ENCODE results near the gene CA5A.

The CA5A gene

GRCh38 chr16:87930456-87930855 lies 5.9 kb downstream of the CA5A start:
- ChIA-PET POLR2A (ENCODE audit: low non-redundant PET) (no interaction called here), CTCF (interaction anchor here (0.6 to 0.7 kb wide), 5 partner anchors 23 to 574 kb away, joined by 3 to 6 read pairs (median 3); no protein-coding TSS in a partner anchor)
- no peak for DNase-seq (ENCODE audit: low spot score)
- no peak overlapping the region for H3K27ac ChIP-seq
- TF ChIP-seq, protein P1, sequence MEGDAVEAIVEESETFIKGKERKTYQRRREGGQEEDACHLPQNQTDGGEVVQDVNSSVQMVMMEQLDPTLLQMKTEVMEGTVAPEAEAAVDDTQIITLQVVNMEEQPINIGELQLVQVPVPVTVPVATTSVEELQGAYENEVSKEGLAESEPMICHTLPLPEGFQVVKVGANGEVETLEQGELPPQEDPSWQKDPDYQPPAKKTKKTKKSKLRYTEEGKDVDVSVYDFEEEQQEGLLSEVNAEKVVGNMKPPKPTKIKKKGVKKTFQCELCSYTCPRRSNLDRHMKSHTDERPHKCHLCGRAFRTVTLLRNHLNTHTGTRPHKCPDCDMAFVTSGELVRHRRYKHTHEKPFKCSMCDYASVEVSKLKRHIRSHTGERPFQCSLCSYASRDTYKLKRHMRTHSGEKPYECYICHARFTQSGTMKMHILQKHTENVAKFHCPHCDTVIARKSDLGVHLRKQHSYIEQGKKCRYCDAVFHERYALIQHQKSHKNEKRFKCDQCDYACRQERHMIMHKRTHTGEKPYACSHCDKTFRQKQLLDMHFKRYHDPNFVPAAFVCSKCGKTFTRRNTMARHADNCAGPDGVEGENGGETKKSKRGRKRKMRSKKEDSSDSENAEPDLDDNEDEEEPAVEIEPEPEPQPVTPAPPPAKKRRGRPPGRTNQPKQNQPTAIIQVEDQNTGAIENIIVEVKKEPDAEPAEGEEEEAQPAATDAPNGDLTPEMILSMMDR (conservative IDR thresholded peaks at IDR 0.05; ENCODE audit: low read depth), result no peak

- CTCF ChIA-PET, result interaction anchor here (0.6 kb wide), 1 partner anchor 574 kb away, joined by 3 read pairs; no protein-coding TSS in a partner anchor
- H3K27ac ChIP-seq, result no peak overlapping the region
- POLR2A ChIA-PET (ENCODE audit: low non-redundant PET), result no interaction called here
- DNase-seq (ENCODE audit: low spot score), result no peak
- TF ChIP-seq, protein P1 (conservative IDR thresholded peaks at IDR 0.05; ENCODE audit: low read depth), result no peak
These were observed 6.3 kb downstream of the CA5A start for GRCh38 chr16:87929986-87930385.

- TF ChIP-seq, protein P1 (conservative IDR thresholded peaks at IDR 0.05; ENCODE audit: low read depth), result no peak
- no peak overlapping the region for H3K27ac ChIP-seq
- no peak for DNase-seq (ENCODE audit: low spot score)
- POLR2A ChIA-PET (ENCODE audit: low non-redundant PET), result no interaction called here
- CTCF ChIA-PET, result no interaction called here
These were observed 9.2 kb downstream of the CA5A start for GRCh38 chr16:87927195-87927562.

GRCh38 chr16:87926246-87927194 lies 9.8 kb downstream of the CA5A start:
- ChIA-PET CTCF (interaction anchor here (0.6 kb wide), 1 partner anchor 45 kb away, joined by 3 read pairs; no protein-coding TSS in a partner anchor), POLR2A (ENCODE audit: low non-redundant PET) (no interaction called here)
- TF ChIP-seq, protein P1 (conservative IDR thresholded peaks at IDR 0.05; ENCODE audit: low read depth), result no peak
- H3K27ac ChIP-seq, result no peak overlapping the region
- no peak for DNase-seq (ENCODE audit: low spot score)

- no peak for DNase-seq (ENCODE audit: low spot score)
- no peak overlapping the region for H3K27ac ChIP-seq
- ChIA-PET CTCF (interaction anchor here (1.1 to 1.4 kb wide), 2 partner anchors 15 to 41 kb away, joined by 3 to 4 read pairs; no protein-coding TSS in a partner anchor), POLR2A (ENCODE audit: low non-redundant PET) (no interaction called here)
- TF ChIP-seq, protein P1 (conservative IDR thresholded peaks at IDR 0.05; ENCODE audit: low read depth), result no peak
These were observed 11.3 kb downstream of the CA5A start for GRCh38 chr16:87924811-87925670.

All from RWPE1 (cell line).